ENCODE measurements around the gene HBA1. TPM values are rescaled to one million over a fixed set of nuclear protein-coding genes. Genes with fewer than 3 reads are reported as not detected.
"Not testable (repeated sequence)": the region's sequence is repeated elsewhere in the genome, so short reads cannot be mapped to it uniquely, and the experiment has no call there.

HBA1 gene
- total RNA-seq, 1 donor from 2014 or later, result not detected

DNA sequence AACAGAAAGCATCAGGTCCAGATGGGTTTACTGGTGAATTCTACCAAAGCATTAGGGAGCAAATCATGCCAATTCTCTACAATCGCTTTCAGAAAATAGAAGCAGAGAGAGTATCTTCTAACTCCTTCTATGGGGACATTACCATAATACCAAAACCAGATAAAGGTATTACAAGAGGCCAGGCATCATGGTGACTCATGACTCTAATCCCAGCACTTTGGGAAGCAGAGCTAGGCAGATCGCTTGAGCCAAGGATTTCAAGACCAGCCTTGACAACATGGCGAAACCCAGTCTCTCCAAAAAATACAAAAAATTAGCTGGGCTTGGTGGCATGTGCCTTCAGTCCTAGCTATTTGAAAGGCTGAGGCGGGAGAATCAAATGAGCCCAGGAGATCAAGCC, 26.8 kb downstream of the HBA1 start:
- DNase-seq (ENCODE audit: low read depth in 2 of 2), result no peak

- DNase-seq (ENCODE audit: low read depth in 2 of 2), result not testable (repeated sequence)
Observed at GRCh38 chr16:204046-204445, 27.6 kb downstream of the HBA1 start.

GRCh38 chr16:209359-209758, 32.9 kb downstream of the HBA1 start:
- DNase-seq (ENCODE audit: low read depth in 2 of 2), result not testable (repeated sequence)

DNA sequence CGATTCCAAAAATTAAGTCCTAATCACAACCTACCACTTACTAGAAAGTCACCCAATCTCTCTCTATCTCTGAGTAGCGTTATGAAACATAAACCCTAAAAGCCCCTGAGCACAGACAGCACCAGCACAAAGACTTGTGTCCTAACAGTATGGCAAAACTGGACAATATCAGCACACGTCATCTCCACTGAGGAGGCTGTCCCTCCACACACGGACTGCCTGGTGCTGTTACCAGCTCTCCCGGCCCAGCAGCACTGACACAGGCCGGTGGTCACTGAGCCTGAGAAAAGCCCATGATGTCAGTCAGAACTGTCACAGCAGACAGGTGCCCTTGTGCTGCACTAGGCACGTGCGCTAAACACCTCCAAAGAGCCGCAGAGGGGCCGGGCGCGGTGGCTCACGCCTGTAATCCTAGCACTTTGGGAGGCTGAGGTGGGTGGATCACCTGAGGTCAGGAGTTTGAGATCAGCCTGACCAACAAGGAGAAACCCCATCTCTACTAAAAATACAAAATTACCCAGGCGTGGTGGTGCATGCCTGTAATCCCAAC, 35.2 kb downstream of the HBA1 start:
- DNase-seq (ENCODE audit: low read depth in 2 of 2), result not testable (repeated sequence)

- DNase-seq (ENCODE audit: low read depth in 2 of 2), result no peak
Observed at GRCh38 chr16:212999-213398, 36.5 kb downstream of the HBA1 start.

DNA sequence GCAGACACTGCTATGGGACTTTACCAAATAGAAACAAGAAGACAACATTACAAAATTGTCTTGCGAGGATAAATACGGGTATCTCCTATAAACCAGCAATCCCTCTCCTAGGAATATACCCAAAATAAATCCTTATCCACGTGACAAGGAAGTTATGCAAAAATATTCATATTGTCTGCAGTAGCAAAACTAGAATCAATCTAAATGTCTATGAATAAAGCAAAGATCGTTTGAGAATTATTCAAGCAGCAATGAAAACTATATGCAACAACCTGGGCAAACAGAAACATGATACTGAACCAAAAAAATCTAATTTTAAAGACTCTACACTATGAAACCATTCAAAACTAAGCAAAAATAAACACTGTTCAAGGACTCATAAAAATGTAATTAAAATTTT, 43.5 kb downstream of the HBA1 start:
- DNase-seq (ENCODE audit: low read depth in 2 of 2), result no peak

Other genes starting within 250 kb of the HBA1 start
- gene POLR3K, start 123.1 kb upstream of the HBA1 start, total RNA-seq, result 4.6 and 5.2 TPM in 2 replicates
- 14.1 and 25.7 TPM in 2 replicates for gene SNRNP25, start 122.9 kb upstream of the HBA1 start, total RNA-seq
- gene RHBDF1, start 104.0 kb upstream of the HBA1 start, total RNA-seq, result 12.6 and 24.8 TPM in 2 replicates
- gene MPG, start 98.5 kb upstream of the HBA1 start, total RNA-seq, result 186 and 202 TPM in 2 replicates
- gene NPRL3, start 38.0 kb upstream of the HBA1 start, total RNA-seq, result 2.4 and 3.6 TPM in 2 replicates
- gene HBZ, start 24.0 kb upstream of the HBA1 start, total RNA-seq, result not detected in 2 replicates
- gene HBM, start 10.7 kb upstream of the HBA1 start, total RNA-seq, result not detected in 2 replicates
- not detected in 2 replicates for gene HBA2, start 3.8 kb upstream of the HBA1 start, total RNA-seq
- gene HBQ1, start 3.8 kb downstream of the HBA1 start, total RNA-seq, result 0.65 TPM in 1 of 2 replicates, not detected in the other
- 19.6 and 28.2 TPM in 2 replicates for gene LUC7L, start 52.8 kb downstream of the HBA1 start, total RNA-seq
- gene FAM234A, start 58.1 kb downstream of the HBA1 start, total RNA-seq, result 38.6 and 41.5 TPM in 2 replicates
- gene RGS11, start 99.3 kb downstream of the HBA1 start, total RNA-seq, result 0.20 and 0.44 TPM in 2 replicates
- gene ARHGDIG, start 103.9 kb downstream of the HBA1 start, total RNA-seq, result under 0.01 and 0.22 TPM in 2 replicates
- not detected in 2 replicates for gene PDIA2, start 106.5 kb downstream of the HBA1 start, total RNA-seq
- gene AXIN1, start 176.0 kb downstream of the HBA1 start, total RNA-seq, result 10.2 and 15.9 TPM in 2 replicates
- 70.8 and 80.6 TPM in 2 replicates for gene MRPL28, start 193.9 kb downstream of the HBA1 start, total RNA-seq
- gene PGAP6, start 205.3 kb downstream of the HBA1 start, total RNA-seq, result 78.7 and 110 TPM in 2 replicates
- gene NME4, start 220.5 kb downstream of the HBA1 start, total RNA-seq, result 30.4 and 55.6 TPM in 2 replicates
- gene DECR2, start 225.2 kb downstream of the HBA1 start, total RNA-seq, result 9.3 and 12.6 TPM in 2 replicates
- gene RAB11FIP3, start 249.0 kb downstream of the HBA1 start, total RNA-seq, result 21.1 and 36.3 TPM in 2 replicates